Thyroid gland (tissue), 4 donors: ENCODE measurements around the gene HMX3. TPM values are rescaled to one million over a fixed set of nuclear protein-coding genes. Genes with fewer than 3 reads are reported as not detected.

Experiments used
- DNase-seq, 2 donors: peaks; one replicate each; pipeline ENCODE4 v3.0.0-alpha.2; 2019
- H3K27ac ChIP-seq, 3 donors: fragments of 200-600 bp; sonication (generic); 1 replicate in 2 of 3; 2 replicates in 1 of 3; pipeline ENCODE4 v1.5.1; 2016 to 2019; ENCODE audit warnings: mild to moderate bottlenecking in 1 of 3, moderate library complexity in 1 of 3
- H3K27me3 ChIP-seq: fragments of 200-600 bp; sonication (generic); one replicate; pipeline ENCODE4 v1.5.1; 2019
- H3K36me3 ChIP-seq, 2 donors: fragments of 200-600 bp; sonication (generic); one replicate each; pipeline ENCODE4 v1.5.1; 2016 to 2019
- H3K4me1 ChIP-seq, 2 donors: fragments of 200-600 bp; sonication (generic); one replicate each; pipeline ENCODE4 v1.5.1; 2017 to 2019
- H3K4me3 ChIP-seq, 3 donors: fragments of 200-600 bp; sonication (generic); replicated peaks in 1 of 3; 1 replicate in 2 of 3; 2 replicates in 1 of 3; pipeline ENCODE4 v1.5.1; 2016; ENCODE audit warnings: mild to moderate bottlenecking in 1 of 3
- H3K9me3 ChIP-seq: fragments of 200-600 bp; sonication (generic); one replicate; pipeline ENCODE4 v1.5.1; 2017
- CTCF ChIP-seq, 6 experiments: fragments of 200-600 bp in 3 of 6; fragments of 450-650 bp in 3 of 6; sonication (generic) in 3 of 6; IDR thresholded peaks; one replicate each; pipeline ENCODE4 v1.5.1; 2016 to 2019; ENCODE audit warnings: antibody characterized with exemption in 6 of 6, mild to moderate bottlenecking in 2 of 6, inconsistent platforms in 1 of 6, moderate library complexity in 1 of 6
- POLR2A ChIP-seq, 2 donors: fragments of 450-650 bp; IDR thresholded peaks; one replicate each; pipeline ENCODE4 v1.6.1; 2017; ENCODE audit warnings: antibody characterized with exemption in 2 of 2, mild to moderate bottlenecking in 2 of 2, moderate library complexity in 1 of 2
- WGBS, 2 donors: methylation state at CpG; one replicate each; pipeline ENCODE4 v1.1.5; 2017; 5-methylcytosine and 5-hydroxymethylcytosine counted together
- intact Hi-C: fragments of 100-400 bp; cut with DNase I; formaldehyde crosslinking; loops from one replicate; pipeline ENCODE4 v1.15.1; 2023
- total RNA-seq, 4 donors: library from RNA; depleted of rRNA; stranded (reverse); fragments of >200 nt; gene quantifications; one replicate each; pipeline ENCODE4 v1.2.3, GENCODE V29; 2016

The HMX3 gene
- total RNA-seq, 4 donors from 2014 or later: not detected

- Histone ChIP-seq H3K27me3 (no peaks in the 10 kb centered on the region), H3K4me3 (no peak overlapping the region), H3K4me1 (no peaks in the 10 kb centered on the region), H3K27ac (no peak overlapping the region), H3K36me3 (no peaks in the 10 kb centered on the region), H3K9me3 (no peaks in the 10 kb centered on the region)
- TF ChIP-seq POLR2A (IDR thresholded peaks at IDR 0.05): no peak
- no peak for TF ChIP-seq CTCF (IDR thresholded peaks at IDR 0.05)
- DNase-seq: no peak
- intact Hi-C loops: no loop called here
- 65 to 80% methylated on average over 1 to 2 of the region's 2 CpGs for WGBS, 2 donors
Measured at GRCh38 chr10:123102673-123103072, 33.1 kb upstream of the HMX3 start.

GRCh38 chr10:123103944-123104343 is 31.8 kb upstream of the HMX3 start:
- intact Hi-C loops: no loop called here
- Histone ChIP-seq H3K4me1 (no peaks in the 10 kb centered on the region), H3K36me3 (no peaks in the 10 kb centered on the region), H3K4me3 (no peak overlapping the region), H3K27me3 (no peaks in the 10 kb centered on the region), H3K27ac (no peak overlapping the region), H3K9me3 (no peaks in the 10 kb centered on the region)
- WGBS, 2 donors: 85 to 90% methylated on average over 9 of the region's 9 CpGs
- DNase-seq: no peak
- no peak for TF ChIP-seq POLR2A (IDR thresholded peaks at IDR 0.05)
- no peak for TF ChIP-seq CTCF (IDR thresholded peaks at IDR 0.05)

DNA sequence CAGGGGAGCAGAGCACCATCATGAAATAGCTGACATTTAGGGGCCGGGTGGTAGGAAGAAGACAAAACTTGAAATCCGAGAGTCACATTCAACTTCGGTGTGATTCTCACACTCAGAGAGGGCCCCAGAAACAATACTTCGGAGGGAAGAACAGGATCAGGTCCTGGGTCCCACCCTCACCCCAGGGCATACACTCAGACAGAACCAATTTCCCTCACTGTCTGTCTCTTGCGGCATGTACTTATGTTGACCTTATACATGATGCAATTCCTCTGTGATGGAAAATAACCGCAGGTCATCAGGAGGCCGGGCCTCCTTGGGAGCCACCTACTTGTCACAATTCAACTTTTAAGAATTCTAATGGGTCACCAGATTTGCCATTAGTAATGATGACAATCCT is 26.3 kb upstream of the HMX3 start:
- Histone ChIP-seq H3K4me1 (no peaks in the 10 kb centered on the region), H3K4me3 (no peak overlapping the region), H3K36me3 (no peaks in the 10 kb centered on the region), H3K27ac (no peak overlapping the region), H3K9me3 (no peaks in the 10 kb centered on the region), H3K27me3 (no peaks in the 10 kb centered on the region)
- intact Hi-C loops: no loop called here
- TF ChIP-seq POLR2A (IDR thresholded peaks at IDR 0.05): no peak
- TF ChIP-seq CTCF (IDR thresholded peaks at IDR 0.05): no peak
- 68 to 69% methylated on average over 7 of the region's 7 CpGs for WGBS, 2 donors
- DNase-seq: no peak

DNA sequence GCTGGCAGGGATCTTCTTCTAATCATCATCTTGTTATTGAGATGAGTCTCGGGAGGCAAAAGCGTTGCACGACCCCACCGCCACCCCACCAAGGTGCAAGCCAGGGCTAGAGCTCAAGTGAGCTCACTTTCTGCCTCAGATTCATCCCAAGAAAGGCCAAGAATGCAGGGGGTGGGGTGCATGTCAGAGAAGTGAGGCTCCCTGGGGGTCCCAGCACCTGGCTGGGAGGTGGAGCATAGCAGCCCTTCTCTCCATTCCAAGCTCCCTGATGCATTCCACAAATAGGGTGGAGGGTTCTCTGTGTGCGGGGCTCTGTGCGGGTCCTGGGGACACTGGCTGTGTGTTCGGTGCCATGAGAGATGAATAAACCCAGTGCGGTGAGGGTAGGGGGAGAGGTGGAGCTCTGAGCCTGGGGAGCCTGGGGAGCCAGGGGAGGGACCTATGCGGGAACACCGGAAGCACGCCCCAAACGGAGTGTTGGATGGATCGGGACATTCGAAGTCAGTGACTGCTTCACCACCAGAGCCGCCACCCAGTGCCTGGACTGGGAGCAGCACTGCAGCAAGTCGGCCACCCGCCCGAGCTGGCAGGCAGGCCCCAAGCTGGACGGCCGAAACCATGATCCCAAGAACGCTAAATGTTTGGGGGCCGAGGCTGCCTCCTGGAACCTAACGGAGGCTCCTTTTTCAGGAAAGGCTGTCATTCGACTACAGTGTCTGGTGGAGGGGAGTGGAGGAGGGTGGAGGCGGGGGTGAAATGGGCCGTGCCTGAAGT is 17.9 kb upstream of the HMX3 start:
- Histone ChIP-seq H3K9me3 (no peaks in the 10 kb centered on the region), H3K36me3 (no peaks in the 10 kb centered on the region), H3K4me3 (no peak overlapping the region), H3K27ac (no peak overlapping the region), H3K4me1 (no peaks in the 10 kb centered on the region), H3K27me3 (peaks cover 10% of the 10 kb centered on the region)
- TF ChIP-seq POLR2A (IDR thresholded peaks at IDR 0.05) (no peak), CTCF (IDR thresholded peaks at IDR 0.05) (no peak)
- WGBS, 2 donors: 8 to 12% methylated on average over 26 of the region's 26 CpGs
- DNase-seq: no peak
- intact Hi-C loops: no loop called here

GRCh38 chr10:123119081-123119480 is 16.7 kb upstream of the HMX3 start:
- no peaks in the 10 kb centered on the region for H3K4me1 ChIP-seq
- no peaks in the 10 kb centered on the region for H3K9me3 ChIP-seq
- WGBS, 2 donors: 69 to 81% methylated on average over 3 to 6 of the region's 8 CpGs
- intact Hi-C loops: no loop called here
- no peak overlapping the region for H3K27ac ChIP-seq
- H3K36me3 ChIP-seq: no peaks in the 10 kb centered on the region
- H3K4me3 ChIP-seq: no peak overlapping the region
- H3K27me3 ChIP-seq: peaks cover 10% of the 10 kb centered on the region
- TF ChIP-seq POLR2A (IDR thresholded peaks at IDR 0.05) (no peak), CTCF (IDR thresholded peaks at IDR 0.05) (no peak)
- DNase-seq: no peak
